ENCODE data around the gene TSR3. TPM values are rescaled to one million over a fixed set of nuclear protein-coding genes. Genes with fewer than 3 reads are reported as not detected.
A peak's percentile ranks its signal among the peaks of the same experiment; 100 is the strongest.
"Not testable (repeated sequence)": the region's sequence is repeated elsewhere in the genome, so short reads cannot be mapped to it uniquely, and the experiment has no call there.

The TSR3 gene
- total and polyA plus RNA-seq, 10 donors, result 31.1 to 73.1 (median 47.2) TPM

- intact Hi-C loops (cut with DNase I; ENCODE audit: low total_unique reads), result no loop called here
- peak in 9 of 11 experiments; percentile 6 to 62 (median 45) for TF ChIP-seq CTCF (IDR thresholded peaks at IDR 0.05 in 8 of 11, conservative IDR thresholded peaks at IDR 0.05 in 3 of 11)
- no peak for TF ChIP-seq POLR2A (IDR thresholded peaks at IDR 0.05)
- no peak for TF ChIP-seq POLR2AphosphoS5 (IDR thresholded peaks at IDR 0.05)
- peaks cover 13 to 54% (median 40%) of the 10 kb centered on the region in 7 donors for H3K27me3 ChIP-seq (replicated peaks in 1 of 7)
- no peak overlapping the region for H3K4me3 ChIP-seq
- H3K4me1 ChIP-seq, result peaks cover 27 to 62% (median 47%) of the 10 kb centered on the region in 6 donors
- 71 to 78% (median 75%) methylated on average over 11 to 17 of the region's 17 CpGs for WGBS, 5 donors
- peak overlapping the region in 3 of 8 donors; percentile 77 to 81 (median 81) for H3K27ac ChIP-seq
- H3K9me3 ChIP-seq, result peaks cover 0 to 9% (median 7%) of the 10 kb centered on the region in 8 donors
- DNase-seq, result no peak
- H3K36me3 ChIP-seq, result peaks cover 0 to 21% (median 6%) of the 10 kb centered on the region in 6 donors
Measured at GRCh38 chr16:1330260-1330914, 21.3 kb downstream of the TSR3 start.

GRCh38 chr16:1328961-1329360 is 22.7 kb downstream of the TSR3 start:
- intact Hi-C loops (cut with DNase I; ENCODE audit: low total_unique reads); H3K9me3 ChIP-seq; DNase-seq; H3K4me3 ChIP-seq; H3K27ac ChIP-seq: not testable (repeated sequence)
- Histone ChIP-seq H3K4me1 (peaks cover 22 to 59% (median 35%) of the 10 kb centered on the region in 6 donors), H3K36me3 (peaks cover 0 to 35% (median 20%) of the 10 kb centered on the region in 6 donors), H3K27me3 (replicated peaks in 1 of 7) (peaks cover 9 to 40% (median 28%) of the 10 kb centered on the region in 7 donors)
- 91 to 94% (median 92%) methylated on average over 10 of the region's 10 CpGs for WGBS, 5 donors

GRCh38 chr16:1328136-1328535 is 23.5 kb downstream of the TSR3 start:
- H3K4me3 ChIP-seq; H3K9me3 ChIP-seq; intact Hi-C loops (cut with DNase I; ENCODE audit: low total_unique reads); DNase-seq; H3K27ac ChIP-seq: not testable (repeated sequence)
- 88 to 91% (median 91%) methylated on average over 20 of the region's 20 CpGs for WGBS, 5 donors
- TF ChIP-seq POLR2AphosphoS5 (IDR thresholded peaks at IDR 0.05), result peak in 2 of 3 donors; percentile 21 to 57
- peaks cover 6 to 32% (median 20%) of the 10 kb centered on the region in 7 donors for H3K27me3 ChIP-seq (replicated peaks in 1 of 7)
- H3K36me3 ChIP-seq, result peaks cover 0 to 43% (median 28%) of the 10 kb centered on the region in 6 donors
- peaks cover 19 to 58% (median 30%) of the 10 kb centered on the region in 6 donors for H3K4me1 ChIP-seq

- Histone ChIP-seq H3K4me1 (peaks cover 14 to 53% (median 25%) of the 10 kb centered on the region in 6 donors), H3K36me3 (peaks cover 0 to 49% (median 32%) of the 10 kb centered on the region in 6 donors), H3K4me3 (no peak overlapping the region), H3K27me3 (replicated peaks in 1 of 7) (peaks cover under 1 to 26% (median 14%) of the 10 kb centered on the region in 7 donors), H3K27ac (no peak overlapping the region), H3K9me3 (peaks cover 0 to 9% (median 7%) of the 10 kb centered on the region in 8 donors)
- intact Hi-C loops (cut with DNase I; ENCODE audit: low total_unique reads), result no loop called here
- WGBS, 5 donors, result 74 to 96% (median 84%) methylated on average over 4 to 5 of the region's 5 CpGs
- peak in 1 of 3 donors; percentile 2 for TF ChIP-seq POLR2AphosphoS5 (IDR thresholded peaks at IDR 0.05)
- TF ChIP-seq POLR2A (IDR thresholded peaks at IDR 0.05), result no peak
- no peak for DNase-seq
Measured at GRCh38 chr16:1327619-1327947, 24.1 kb downstream of the TSR3 start.

- peaks cover 0 to 54% (median 36%) of the 10 kb centered on the region in 6 donors for H3K36me3 ChIP-seq
- 73 to 84% (median 79%) methylated on average over 8 to 17 of the region's 17 CpGs for WGBS, 5 donors
Measured at GRCh38 chr16:1326946-1327618, 24.6 kb downstream of the TSR3 start.

More at GRCh38 chr16:1326946-1327618, 24.6 kb downstream of the TSR3 start:
- peaks cover 0 to 9% (median 7%) of the 10 kb centered on the region in 8 donors for H3K9me3 ChIP-seq
- no peak for TF ChIP-seq CTCF (IDR thresholded peaks at IDR 0.05 in 8 of 11, conservative IDR thresholded peaks at IDR 0.05 in 3 of 11)
- peak in 2 of 3 donors; percentile 37 to 63 for TF ChIP-seq POLR2AphosphoS5 (IDR thresholded peaks at IDR 0.05)
- no peak for TF ChIP-seq POLR2A (IDR thresholded peaks at IDR 0.05)
- H3K4me1 ChIP-seq, result peaks cover 9 to 48% (median 20%) of the 10 kb centered on the region in 6 donors
- H3K27me3 ChIP-seq (replicated peaks in 1 of 7), result peaks cover 0 to 21% (median 9%) of the 10 kb centered on the region in 7 donors
- no peak overlapping the region for H3K4me3 ChIP-seq
- intact Hi-C loops (cut with DNase I; ENCODE audit: low total_unique reads), result no loop called here
- peak overlapping the region in 1 of 8 donors; percentile 69 for H3K27ac ChIP-seq
- no peak for DNase-seq

All from spleen (tissue), 11 donors.